CD4-positive, CD25-positive, alpha-beta regulatory T cell (primary cell): Measurements from ENCODE around the gene GAP43. TPM values are rescaled to one million over a fixed set of nuclear protein-coding genes. Genes with fewer than 3 reads are reported as not detected.

ENCODE experiments used
- ATAC-seq, 2 donors: fragments of 150-1000 bp; cut with Tn5 transposase; one replicate each; pipeline ENCODE4 v1.10.0; 2021; ENCODE audit warnings: low read depth in 2 of 2, moderate number of reproducible peaks in 2 of 2, moderate library complexity in 1 of 2
- DNase-seq, 3 donors: peaks; one replicate each; pipeline versions ENCODE4 v3.0.0 to v3.0.0-alpha.2; 2012 to 2022; ENCODE audit warnings: mixed read lengths in 1 of 3
- H3K27ac ChIP-seq: one replicate; pipeline ENCODE4 v1.7.0; 2013; ENCODE audit warnings: mild to moderate bottlenecking, low read length; ENCODE audit not compliant: insufficient read depth, poor library complexity, severe bottlenecking
- H3K27me3 ChIP-seq: one replicate; pipeline ENCODE4 v1.7.0; 2013; ENCODE audit warnings: low read length; ENCODE audit not compliant: control insufficient read depth, insufficient read depth
- H3K36me3 ChIP-seq: one replicate; pipeline ENCODE4 v1.7.0; 2013; ENCODE audit warnings: mild to moderate bottlenecking, low read length, moderate library complexity; ENCODE audit not compliant: control insufficient read depth, insufficient read depth
- H3K4me1 ChIP-seq: 2 replicates; pipeline ENCODE4 v1.7.0; 2013; ENCODE audit warnings: mild to moderate bottlenecking, low read length; ENCODE audit not compliant: insufficient read depth, control insufficient read depth, poor library complexity, severe bottlenecking
- H3K4me3 ChIP-seq: one replicate; pipeline ENCODE4 v1.7.0; 2013; ENCODE audit warnings: low read depth, mild to moderate bottlenecking, low read length, moderate library complexity
- H3K9me3 ChIP-seq, 2 experiments: 1 replicate in 1 of 2; 2 replicates in 1 of 2; pipeline ENCODE4 v1.7.0; 2013; ENCODE audit warnings: low read length in 2 of 2, mild to moderate bottlenecking in 1 of 2, moderate library complexity in 1 of 2; ENCODE audit not compliant: control insufficient read depth in 2 of 2
- H3K27ac Mint-ChIP-seq, 3 donors: one replicate each; pipeline ENCODE4 v1.8.0; 2020 to 2022; ENCODE audit warnings: mild to moderate bottlenecking in 3 of 3, mixed read lengths in 3 of 3, moderate library complexity in 2 of 3
- H3K27me3 Mint-ChIP-seq: one replicate; pipeline ENCODE4 v1.8.0; 2022; ENCODE audit warnings: mild to moderate bottlenecking, mixed read lengths
- H3K36me3 Mint-ChIP-seq: one replicate; pipeline ENCODE4 v1.8.0; 2020; ENCODE audit warnings: mixed read lengths
- H3K4me1 Mint-ChIP-seq, 4 donors: one replicate each; pipeline ENCODE4 v1.8.0; 2020 to 2022; ENCODE audit warnings: mixed read lengths in 4 of 4, mild to moderate bottlenecking in 1 of 4
- H3K4me3 Mint-ChIP-seq, 4 donors: one replicate each; pipeline ENCODE4 v1.8.0; 2020 to 2022; ENCODE audit warnings: mild to moderate bottlenecking in 4 of 4, mixed read lengths in 4 of 4, moderate library complexity in 3 of 4
- H3K9me3 Mint-ChIP-seq, 7 donors: one replicate each; pipeline ENCODE4 v1.8.0; 2020 to 2022; ENCODE audit warnings: mixed read lengths in 7 of 7, mild to moderate bottlenecking in 3 of 7, moderate library complexity in 2 of 7
- polyA plus RNA-seq, 4 donors: library from polyadenylated mRNA; unstranded; fragments of 300-500 nt; fragmentation: Illumina TruSeq; gene quantifications; one replicate each; pipeline ENCODE4 v1.2.3, GENCODE V29; 2021
- total RNA-seq: library from RNA; stranded (reverse); gene quantifications from one replicate; pipeline ENCODE4 v1.2.3, GENCODE V29; 2022

Gene GAP43
- total and polyA plus RNA-seq, 5 donors from 2014 or later: not detected

DNA sequence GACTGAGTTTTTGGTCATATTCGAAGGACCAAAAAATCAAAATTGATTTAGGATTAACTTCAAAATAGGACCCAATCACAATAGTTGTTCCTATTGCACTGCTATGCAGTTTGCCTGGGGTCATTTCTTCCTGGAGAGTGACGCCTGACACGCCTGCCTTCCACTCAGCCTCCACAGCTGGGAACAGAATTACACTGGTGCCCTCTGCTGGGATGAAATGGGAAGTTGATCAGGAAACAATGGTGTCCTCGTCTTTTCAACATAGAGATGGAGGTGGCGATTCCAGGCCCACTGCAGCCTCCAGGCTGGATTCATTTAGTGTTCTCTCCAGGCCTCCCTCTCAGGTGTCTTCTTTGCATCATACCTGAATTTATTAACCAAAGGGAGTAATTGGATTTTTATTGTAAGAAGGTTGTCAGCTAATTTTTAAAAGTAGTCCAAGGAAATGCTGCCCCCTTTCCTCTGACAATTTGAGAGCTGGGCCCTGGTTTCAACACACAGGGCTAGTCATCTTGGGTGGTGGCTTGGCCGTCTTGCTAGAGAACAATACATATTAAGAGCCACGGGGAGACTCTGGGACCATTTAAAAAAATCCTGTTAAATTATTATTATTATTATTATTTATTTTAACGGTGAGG, 69.7 kb downstream of the GAP43 start:
- Mint-ChIP-seq H3K27me3 (no peaks in the 10 kb centered on the region), H3K4me1 (no peaks in the 10 kb centered on the region), H3K9me3 (no peaks in the 10 kb centered on the region), H3K27ac (no peak overlapping the region), H3K4me3 (no peak overlapping the region), H3K36me3 (no peaks in the 10 kb centered on the region)
- Histone ChIP-seq H3K4me3 (no peak overlapping the region), H3K27me3 (no peaks in the 10 kb centered on the region), H3K9me3 (no peaks in the 10 kb centered on the region), H3K4me1 (no peaks in the 10 kb centered on the region), H3K36me3 (no peaks in the 10 kb centered on the region), H3K27ac (no peak overlapping the region)
- peak; percentile 28 to 65 (median 47) for DNase-seq
- peak; percentile 73 to 80 for ATAC-seq

DNA sequence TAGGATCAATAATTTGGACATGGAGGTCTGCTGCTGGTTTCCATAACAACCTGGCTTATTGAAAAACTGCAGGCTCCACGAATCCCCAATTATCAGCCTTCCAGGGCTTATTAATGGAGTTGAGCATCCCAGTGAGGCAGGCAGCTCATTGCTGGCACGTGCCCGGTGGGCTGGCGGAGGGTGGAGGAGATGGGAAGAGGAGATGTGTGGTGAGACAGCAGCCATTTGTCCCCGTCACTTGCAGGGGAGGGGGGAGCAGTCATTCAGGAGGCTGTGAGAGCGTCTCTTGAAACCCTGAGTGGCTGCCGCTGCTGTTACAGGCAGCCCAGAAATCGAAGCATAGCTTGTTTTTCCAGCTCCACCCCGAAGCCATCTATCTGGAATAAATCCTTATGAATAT, 70.6 kb downstream of the GAP43 start:
- H3K36me3 ChIP-seq: no peaks in the 10 kb centered on the region
- H3K9me3 ChIP-seq: no peaks in the 10 kb centered on the region
- no peaks in the 10 kb centered on the region for H3K4me1 ChIP-seq
- H3K27me3 Mint-ChIP-seq: no peaks in the 10 kb centered on the region
- no peak overlapping the region for H3K27ac ChIP-seq
- no peak for ATAC-seq
- peaks cover under 1% of the 10 kb centered on the region for H3K27me3 ChIP-seq
- no peak overlapping the region for H3K27ac Mint-ChIP-seq
- no peaks in the 10 kb centered on the region for H3K4me1 Mint-ChIP-seq
- no peaks in the 10 kb centered on the region for H3K9me3 Mint-ChIP-seq
- DNase-seq: no peak
- no peak overlapping the region for H3K4me3 ChIP-seq
- H3K36me3 Mint-ChIP-seq: no peaks in the 10 kb centered on the region
- no peak overlapping the region for H3K4me3 Mint-ChIP-seq

DNA sequence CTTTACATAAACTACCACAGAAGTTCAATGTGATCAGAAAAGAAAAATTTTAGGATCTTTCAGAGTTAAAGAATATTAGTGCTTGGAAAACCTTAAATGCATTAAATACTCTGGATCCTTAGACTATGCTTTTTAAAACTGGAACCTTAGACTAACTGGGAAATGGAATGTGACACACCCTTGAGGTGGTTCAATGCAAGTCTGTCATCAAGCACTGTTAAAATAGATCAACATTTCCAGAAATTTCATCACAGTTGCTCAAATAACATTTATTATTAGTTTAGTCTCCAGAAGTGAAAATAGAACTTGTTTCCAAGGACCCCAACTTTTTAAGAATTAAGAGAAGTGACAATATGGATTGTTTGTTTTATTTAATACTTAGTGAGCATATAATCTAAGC, 71.8 kb downstream of the GAP43 start:
- no peak for DNase-seq
- no peak for ATAC-seq

DNA sequence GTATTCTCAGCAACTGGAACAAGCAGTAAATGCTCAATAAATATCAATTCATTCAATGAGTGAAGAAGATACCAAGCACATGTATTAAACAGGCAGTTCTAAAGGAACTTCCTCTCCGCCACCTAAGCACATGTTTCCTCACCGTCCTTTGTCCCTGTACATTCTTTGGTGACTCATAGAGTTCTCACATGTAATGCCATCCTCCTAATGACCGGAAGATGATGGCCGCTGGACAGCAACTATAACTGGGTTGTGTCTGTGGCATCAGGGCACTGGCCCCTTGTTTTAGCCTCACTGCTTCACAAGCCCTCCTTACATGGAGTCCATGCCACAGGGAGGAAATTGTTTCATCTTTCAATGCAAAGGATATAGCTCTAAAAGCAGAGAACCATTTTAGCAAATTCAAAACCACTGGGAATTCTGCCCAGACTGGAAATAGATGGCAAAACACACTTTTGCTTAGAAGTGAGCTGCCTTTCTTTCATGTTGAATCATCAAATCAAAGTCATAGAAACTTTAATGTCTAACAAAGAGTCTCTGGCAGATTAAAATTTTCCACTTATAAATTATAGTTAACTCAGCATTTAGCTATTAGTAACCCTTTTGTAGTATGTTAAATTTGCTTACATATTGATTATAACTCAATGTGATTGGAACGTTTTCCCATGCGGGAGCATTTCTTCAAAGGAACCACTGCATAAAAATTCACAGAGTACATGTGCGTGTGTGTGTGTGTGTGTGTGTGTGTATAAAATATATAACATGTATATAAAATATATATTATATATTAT, 74.1 kb downstream of the GAP43 start:
- Mint-ChIP-seq H3K4me3 (no peak overlapping the region), H3K36me3 (no peaks in the 10 kb centered on the region), H3K9me3 (no peaks in the 10 kb centered on the region), H3K4me1 (no peaks in the 10 kb centered on the region), H3K27me3 (no peaks in the 10 kb centered on the region), H3K27ac (no peak overlapping the region)
- ATAC-seq (no peak), DNase-seq (no peak)
- Histone ChIP-seq H3K36me3 (no peaks in the 10 kb centered on the region), H3K27ac (no peak overlapping the region), H3K27me3 (peaks cover 2% of the 10 kb centered on the region), H3K4me3 (no peak overlapping the region), H3K4me1 (no peaks in the 10 kb centered on the region), H3K9me3 (no peaks in the 10 kb centered on the region)

More for the DNA sequence above, 71.8 kb downstream of the GAP43 start:
- H3K4me1 ChIP-seq: no peaks in the 10 kb centered on the region
- no peak overlapping the region for H3K27ac ChIP-seq
- no peaks in the 10 kb centered on the region for H3K9me3 ChIP-seq
- Mint-ChIP-seq H3K36me3 (no peaks in the 10 kb centered on the region), H3K4me3 (no peak overlapping the region), H3K27ac (no peak overlapping the region), H3K9me3 (no peaks in the 10 kb centered on the region), H3K27me3 (no peaks in the 10 kb centered on the region), H3K4me1 (no peaks in the 10 kb centered on the region)
- H3K4me3 ChIP-seq: no peak overlapping the region
- H3K36me3 ChIP-seq: no peaks in the 10 kb centered on the region
- H3K27me3 ChIP-seq: peaks cover 2% of the 10 kb centered on the region

DNA sequence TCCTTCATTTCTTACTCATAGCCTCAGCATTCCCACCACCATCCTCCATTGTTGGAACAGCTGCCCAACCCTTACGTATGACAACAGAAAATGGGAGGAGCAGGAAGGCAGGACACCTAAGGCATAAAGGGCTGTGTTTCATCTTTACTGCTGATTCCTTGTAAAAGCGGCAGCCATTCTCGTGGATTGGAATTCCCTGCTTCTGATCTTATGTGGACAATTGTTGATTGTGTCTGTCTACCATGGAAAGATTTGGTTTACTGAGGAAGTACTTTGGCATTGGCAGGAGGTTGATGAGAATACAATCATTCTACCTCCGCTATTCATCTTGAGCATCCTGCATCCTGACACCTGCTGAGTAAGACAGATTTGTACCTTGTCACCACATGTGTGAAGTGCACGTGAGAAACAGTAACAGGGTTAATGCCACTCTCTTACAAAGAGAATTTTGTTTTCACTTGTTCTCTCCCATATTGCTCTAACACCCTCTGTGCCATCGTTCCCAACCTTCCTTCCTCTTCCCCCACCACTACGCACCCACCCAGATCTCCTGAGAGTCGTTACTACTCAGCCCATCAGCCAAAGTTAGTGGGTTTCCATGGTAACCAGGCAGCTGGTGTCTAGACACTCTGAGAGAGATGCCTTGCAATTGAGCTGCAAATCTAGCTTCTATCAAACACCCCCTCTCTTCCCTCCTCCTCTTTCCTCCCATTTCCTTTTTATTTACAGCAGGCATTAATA, 75.7 kb downstream of the GAP43 start:
- H3K9me3 Mint-ChIP-seq: no peaks in the 10 kb centered on the region
- Histone ChIP-seq H3K27ac (no peak overlapping the region), H3K36me3 (no peaks in the 10 kb centered on the region), H3K4me3 (no peak overlapping the region), H3K4me1 (no peaks in the 10 kb centered on the region), H3K27me3 (peaks cover 6% of the 10 kb centered on the region), H3K9me3 (no peaks in the 10 kb centered on the region)
- H3K4me3 Mint-ChIP-seq: no peak overlapping the region
- peak in 1 of 3 donors; percentile 2 for DNase-seq
- no peaks in the 10 kb centered on the region for H3K27me3 Mint-ChIP-seq
- H3K27ac Mint-ChIP-seq: no peak overlapping the region
- no peaks in the 10 kb centered on the region for H3K4me1 Mint-ChIP-seq
- H3K36me3 Mint-ChIP-seq: no peaks in the 10 kb centered on the region
- no peak for ATAC-seq

DNA sequence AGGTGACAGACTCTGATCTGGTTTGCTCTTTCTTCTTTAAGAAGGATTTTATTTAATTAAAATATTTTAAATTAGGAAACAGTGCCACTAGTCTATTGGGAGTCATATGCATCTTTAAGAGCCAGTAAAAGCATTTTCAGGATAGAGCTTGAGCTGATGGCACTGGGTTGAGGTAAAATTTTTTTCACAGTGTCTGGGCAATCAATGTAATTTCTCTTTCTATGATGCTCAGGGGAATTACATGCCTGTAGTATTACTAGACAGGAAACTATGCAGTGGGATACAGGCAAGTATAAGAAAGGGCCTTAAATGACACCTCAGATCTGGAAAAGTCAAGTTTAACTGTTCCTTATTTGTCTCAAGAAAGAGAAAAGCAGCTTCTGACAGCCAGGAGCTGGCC, 76.4 kb downstream of the GAP43 start:
- H3K27ac Mint-ChIP-seq: no peak overlapping the region
- no peak for DNase-seq

DNA sequence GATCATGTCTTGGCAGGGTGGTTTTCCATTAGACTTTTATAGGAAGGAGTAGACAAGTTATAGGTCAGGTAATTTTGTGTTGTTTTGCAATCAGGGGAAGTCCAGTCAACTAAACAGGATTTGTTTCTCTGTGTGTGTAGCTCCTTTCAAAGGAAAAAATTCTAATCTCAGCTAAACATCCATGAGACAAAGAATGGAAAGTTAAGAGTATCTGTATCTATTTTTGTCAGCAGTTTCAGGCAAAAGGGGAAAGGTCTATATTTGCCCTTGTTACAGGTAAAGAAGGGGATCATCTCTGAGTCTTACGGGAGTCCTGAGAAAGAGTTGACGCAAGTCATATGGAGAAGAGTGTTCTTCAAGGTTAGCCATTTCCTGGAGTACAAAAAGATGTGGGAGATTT, 79.3 kb downstream of the GAP43 start:
- no peak for DNase-seq
- Mint-ChIP-seq H3K36me3 (no peaks in the 10 kb centered on the region), H3K4me3 (no peak overlapping the region), H3K4me1 (no peaks in the 10 kb centered on the region), H3K9me3 (no peaks in the 10 kb centered on the region), H3K27ac (no peak overlapping the region), H3K27me3 (peaks cover 4% of the 10 kb centered on the region)
- peaks cover 10% of the 10 kb centered on the region for H3K27me3 ChIP-seq
- no peaks in the 10 kb centered on the region for H3K9me3 ChIP-seq
- no peak overlapping the region for H3K4me3 ChIP-seq
- H3K4me1 ChIP-seq: no peaks in the 10 kb centered on the region
- no peak overlapping the region for H3K27ac ChIP-seq
- H3K36me3 ChIP-seq: no peaks in the 10 kb centered on the region
- ATAC-seq: no peak

More for the DNA sequence above, 76.4 kb downstream of the GAP43 start:
- no peaks in the 10 kb centered on the region for H3K36me3 ChIP-seq
- H3K4me3 Mint-ChIP-seq: no peak overlapping the region
- no peak for ATAC-seq
- H3K9me3 ChIP-seq: no peaks in the 10 kb centered on the region
- H3K27ac ChIP-seq: no peak overlapping the region
- H3K27me3 ChIP-seq: peaks cover 8% of the 10 kb centered on the region
- no peaks in the 10 kb centered on the region for H3K4me1 ChIP-seq
- no peaks in the 10 kb centered on the region for H3K9me3 Mint-ChIP-seq
- peaks cover 4% of the 10 kb centered on the region for H3K27me3 Mint-ChIP-seq
- no peak overlapping the region for H3K4me3 ChIP-seq
- H3K4me1 Mint-ChIP-seq: no peaks in the 10 kb centered on the region
- no peaks in the 10 kb centered on the region for H3K36me3 Mint-ChIP-seq
